SK-N-SH (cell line): Measurements from ENCODE around the gene ZNF793.

ENCODE experiments used
- JUND ChIP-seq: IDR thresholded peaks from 2 replicates; pipeline ENCODE4 v1.4.0; 2012
- MEF2A ChIP-seq: IDR thresholded peaks from 2 replicates; pipeline ENCODE4 v1.4.0; 2012; ENCODE audit warnings: low read depth, borderline replicate concordance
- RCOR1 ChIP-seq: fragments of 150-350 bp; IDR thresholded peaks from 2 replicates; pipeline ENCODE4 v1.6.1; 2017; ENCODE audit warnings: antibody characterized with exemption, low read length
- TF ChIP-seq, protein P1 (sequence below): fragments of 200-600 bp; sonication (generic); IDR thresholded peaks from 2 replicates; pipeline ENCODE4 v1.6.1; 2017; ENCODE audit warnings: antibody characterized with exemption, mild to moderate bottlenecking, moderate library complexity

GRCh38 chr19:37468961-37469777 lies 37.6 kb upstream of the ZNF793 start, which contains the start of gene ZNF570:
- TF ChIP-seq, protein P1, sequence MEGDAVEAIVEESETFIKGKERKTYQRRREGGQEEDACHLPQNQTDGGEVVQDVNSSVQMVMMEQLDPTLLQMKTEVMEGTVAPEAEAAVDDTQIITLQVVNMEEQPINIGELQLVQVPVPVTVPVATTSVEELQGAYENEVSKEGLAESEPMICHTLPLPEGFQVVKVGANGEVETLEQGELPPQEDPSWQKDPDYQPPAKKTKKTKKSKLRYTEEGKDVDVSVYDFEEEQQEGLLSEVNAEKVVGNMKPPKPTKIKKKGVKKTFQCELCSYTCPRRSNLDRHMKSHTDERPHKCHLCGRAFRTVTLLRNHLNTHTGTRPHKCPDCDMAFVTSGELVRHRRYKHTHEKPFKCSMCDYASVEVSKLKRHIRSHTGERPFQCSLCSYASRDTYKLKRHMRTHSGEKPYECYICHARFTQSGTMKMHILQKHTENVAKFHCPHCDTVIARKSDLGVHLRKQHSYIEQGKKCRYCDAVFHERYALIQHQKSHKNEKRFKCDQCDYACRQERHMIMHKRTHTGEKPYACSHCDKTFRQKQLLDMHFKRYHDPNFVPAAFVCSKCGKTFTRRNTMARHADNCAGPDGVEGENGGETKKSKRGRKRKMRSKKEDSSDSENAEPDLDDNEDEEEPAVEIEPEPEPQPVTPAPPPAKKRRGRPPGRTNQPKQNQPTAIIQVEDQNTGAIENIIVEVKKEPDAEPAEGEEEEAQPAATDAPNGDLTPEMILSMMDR: no peak
- TF ChIP-seq RCOR1 (peak; percentile 37; the same call in 1 of the 2 replicates), JUND (no peak), MEF2A (no peak)
